GM10847 (cell line): ENCODE measurements around the gene NPLOC4.

Experiments
- POLR2A ChIP-seq: IDR thresholded peaks from 2 replicates; pipeline ENCODE4 v1.6.1; 2011; ENCODE audit not compliant: insufficient read length; ENCODE audit errors: extremely low read depth

NPLOC4 gene

DNA sequence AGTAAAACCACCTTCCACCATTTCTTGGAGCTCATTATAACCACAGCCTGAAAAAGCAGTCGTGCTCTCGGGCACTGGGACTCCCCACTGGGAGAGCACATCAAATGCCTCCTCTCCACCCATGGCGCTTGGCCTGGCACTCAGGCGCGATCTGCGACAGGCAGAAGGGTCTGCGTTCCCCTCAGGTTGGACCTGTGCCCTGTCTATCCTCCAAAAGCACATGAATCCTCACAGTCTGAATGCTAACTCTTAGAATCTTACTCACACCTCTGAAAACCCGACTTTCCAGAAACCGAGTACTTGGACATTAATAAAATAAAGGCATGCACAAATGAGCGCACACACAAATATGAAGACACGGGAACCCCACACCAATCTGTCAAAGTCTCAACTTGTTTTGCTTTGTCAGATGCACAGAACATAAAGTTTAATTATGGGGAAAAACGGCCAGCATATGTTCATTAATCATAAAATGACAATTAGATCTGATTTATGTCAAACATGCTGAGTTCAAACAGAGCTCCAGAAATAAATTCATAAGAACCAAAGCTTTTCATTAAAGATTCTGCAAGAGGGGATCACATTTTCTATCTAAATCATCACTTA lies 64.2 kb downstream of the NPLOC4 start:
- TF ChIP-seq POLR2A, result no peak

DNA sequence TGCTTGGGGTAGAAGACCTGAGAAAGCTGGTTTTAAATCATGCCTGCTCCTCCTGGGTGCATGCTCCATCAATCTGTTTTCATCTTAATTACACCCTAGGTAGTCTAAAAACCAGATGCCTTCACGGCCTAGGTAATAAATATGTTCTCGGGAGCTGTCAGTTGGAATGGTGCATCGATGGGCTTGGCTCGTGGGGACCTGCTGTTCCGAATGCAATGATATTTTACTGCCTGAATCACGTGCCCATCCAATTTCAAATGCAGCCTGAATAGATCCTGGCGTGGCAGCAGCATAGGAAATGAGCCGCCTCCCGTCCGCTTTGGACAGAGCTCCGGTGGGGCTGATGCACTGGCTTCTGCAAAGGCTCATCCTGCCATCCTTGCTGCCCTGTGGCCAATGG lies 65.9 kb downstream of the NPLOC4 start:
- TF ChIP-seq POLR2A, result no peak

DNA sequence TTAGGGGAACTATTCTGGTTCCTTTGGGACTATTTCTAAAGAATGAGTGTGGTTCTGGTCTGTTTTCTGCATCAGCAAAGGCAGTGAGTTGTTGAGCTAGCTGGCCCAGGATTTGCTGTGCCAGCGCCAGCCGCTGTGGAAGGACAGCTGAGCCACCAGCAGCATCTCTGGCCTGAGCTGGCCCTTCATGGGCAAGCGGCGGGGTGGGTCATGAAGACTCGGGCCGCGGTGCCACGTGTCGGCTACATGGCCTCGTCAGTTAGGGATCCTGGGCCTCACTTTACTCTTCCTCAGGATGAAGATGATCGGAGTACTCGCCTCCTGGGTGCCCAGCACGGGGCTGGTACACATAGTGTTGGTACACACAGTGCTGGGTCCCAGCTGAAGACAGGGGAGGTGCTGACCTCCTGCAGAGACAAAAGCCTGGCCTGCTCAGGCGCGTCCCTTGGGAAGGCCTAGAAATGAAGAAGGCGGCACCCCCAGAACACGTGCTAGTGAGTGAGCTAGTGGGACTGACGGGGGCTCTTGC lies 66.9 kb downstream of the NPLOC4 start:
- TF ChIP-seq POLR2A, result no peak

- no peak for TF ChIP-seq POLR2A
These were observed 68.5 kb downstream of the NPLOC4 start for GRCh38 chr17:81568416-81568815.

DNA sequence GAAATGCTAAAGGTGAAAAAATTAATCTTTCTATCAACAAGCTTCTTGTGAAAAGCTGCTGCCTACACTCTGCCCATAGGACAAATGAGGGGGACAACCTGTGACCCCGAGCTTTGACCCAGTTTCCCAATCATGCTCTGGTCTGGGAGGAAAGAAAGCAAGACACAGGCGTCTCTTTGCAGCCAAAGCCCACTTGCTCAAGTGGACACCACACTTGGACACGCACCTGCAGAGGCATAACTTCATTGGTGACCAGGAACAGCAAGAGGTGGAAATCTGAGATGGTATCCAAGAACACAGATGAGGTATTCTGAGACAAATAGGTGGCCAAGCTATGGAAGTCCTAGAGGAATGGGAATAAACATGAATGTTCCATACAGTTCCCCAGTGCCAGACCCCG lies 69.7 kb downstream of the NPLOC4 start:
- no peak for TF ChIP-seq POLR2A

GRCh38 chr17:81566461-81567126 lies 70.3 kb downstream of the NPLOC4 start:
- no peak for TF ChIP-seq POLR2A

GRCh38 chr17:81565231-81565630 lies 71.7 kb downstream of the NPLOC4 start:
- TF ChIP-seq POLR2A, result no peak

DNA sequence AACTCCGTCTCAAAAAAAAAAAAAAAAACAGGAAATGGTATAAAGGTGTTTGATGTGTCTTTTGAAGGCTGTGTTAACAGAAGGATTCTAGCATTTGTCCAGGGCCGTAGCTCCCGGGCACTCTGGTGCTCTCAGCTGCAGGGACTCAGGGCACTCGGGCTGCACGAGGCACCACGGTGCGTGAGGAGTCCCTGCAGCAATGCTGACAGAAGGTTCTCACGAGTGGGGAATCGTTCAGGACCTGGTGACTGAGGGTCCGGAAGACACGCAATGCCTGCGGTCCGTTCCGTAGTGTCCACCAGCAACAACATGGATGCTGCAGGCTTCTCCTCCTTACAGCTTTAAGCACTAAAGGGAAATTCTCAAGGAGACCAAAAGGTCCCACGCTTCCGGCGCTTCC lies 72.1 kb downstream of the NPLOC4 start:
- no peak for TF ChIP-seq POLR2A

GRCh38 chr17:81563861-81564586 lies 72.9 kb downstream of the NPLOC4 start:
- TF ChIP-seq POLR2A, result no peak

GRCh38 chr17:81561494-81561885 lies 75.4 kb downstream of the NPLOC4 start:
- TF ChIP-seq POLR2A, result no peak

DNA sequence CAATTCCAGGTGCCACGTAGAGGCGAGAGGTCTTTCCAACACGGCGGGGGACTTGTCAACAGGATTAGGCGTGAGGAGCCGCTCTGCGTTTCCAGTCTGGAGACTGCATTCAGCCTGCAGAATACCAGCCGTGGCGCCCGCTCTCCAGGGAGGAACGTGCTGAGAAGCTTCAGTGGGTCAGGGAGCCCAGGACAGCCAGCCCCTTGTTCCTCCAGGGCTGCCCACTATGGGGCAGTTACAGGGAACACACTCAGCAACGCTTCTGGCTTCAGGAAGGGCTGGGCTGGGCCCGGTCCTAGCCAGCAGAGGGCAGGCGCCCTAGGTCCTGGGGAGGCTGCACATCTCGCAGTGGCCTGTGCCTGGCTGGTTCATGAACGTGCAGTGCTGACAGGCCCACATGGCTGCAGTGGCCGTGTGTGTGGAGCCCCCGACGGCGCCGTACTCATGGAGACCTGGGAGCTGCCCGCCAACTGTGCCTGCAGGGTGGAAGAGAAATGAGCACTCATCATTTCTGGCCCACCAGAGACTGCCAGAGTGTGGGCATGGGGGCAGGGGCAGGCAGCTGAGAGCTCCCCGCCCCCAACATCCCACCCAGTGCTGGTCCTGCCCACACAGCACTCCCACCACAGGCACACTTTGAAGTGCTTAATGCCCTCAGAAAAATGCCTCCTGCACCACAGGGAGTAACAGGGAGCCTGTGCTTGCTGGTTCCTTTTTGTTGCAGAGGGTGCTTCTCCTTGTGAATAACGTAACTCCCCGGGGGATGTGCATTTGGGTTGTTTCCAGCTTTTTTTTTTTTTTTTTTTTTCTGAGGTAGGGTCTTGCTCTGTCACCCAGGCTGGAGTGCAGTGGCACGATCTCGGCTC lies 77.7 kb downstream of the NPLOC4 start:
- TF ChIP-seq POLR2A, result no peak

GRCh38 chr17:81558115-81558468 lies 78.8 kb downstream of the NPLOC4 start:
- TF ChIP-seq POLR2A, result no peak

GRCh38 chr17:81557276-81558114 lies 79.4 kb downstream of the NPLOC4 start:
- no peak for TF ChIP-seq POLR2A

DNA sequence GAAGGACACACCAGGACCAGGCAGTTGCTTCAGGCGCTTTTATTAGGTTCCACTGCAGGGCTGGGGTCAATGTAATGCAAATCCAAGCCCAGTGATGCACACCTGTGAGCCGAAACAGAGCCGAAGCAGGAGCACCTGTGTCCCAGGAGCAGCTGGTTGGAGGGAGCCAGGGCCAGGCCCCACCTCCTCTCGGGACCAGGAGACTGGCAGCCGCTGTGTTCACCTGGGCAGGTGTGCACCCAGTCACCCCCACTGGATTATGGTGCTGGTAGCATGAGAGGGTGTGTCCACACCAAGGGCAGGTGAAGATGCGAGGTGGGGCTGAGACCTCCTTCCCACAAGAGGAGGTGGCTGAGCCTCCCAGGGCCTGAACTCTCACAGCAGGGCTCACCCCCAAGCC lies 80.0 kb downstream of the NPLOC4 start:
- no peak for TF ChIP-seq POLR2A
